K562 (cell line): ENCODE results near the gene RGS6. TPM values are rescaled to one million over a fixed set of nuclear protein-coding genes. Genes with fewer than 3 reads are reported as not detected.

Experiments used
- ATAC-seq: fragments of 200-7000 bp; cut with Tn5 transposase; 3 replicates; pipeline ENCODE4 v1.9.1; 2020; ENCODE audit warnings: moderate library complexity
- BruUV-seq: library from RNA; stranded (reverse); fragments of 400-500 nt; replicated peaks from 2 replicates; lab custom pipeline; 2021; lab: Mats Ljungman, UMichigan
- CTCF ChIA-PET: fragments of 300-600 bp; formaldehyde crosslinking; extraction: SDS; loops from one replicate; lab custom pipeline; 2021; ENCODE audit warnings: low intra/inter-chr PET ratio; lab: Yijun Ruan, JAX
- POLR2A ChIA-PET: fragments of 300-600, 350-650 bp; sonication (Branson Sonifier 250); formaldehyde crosslinking; extraction: SDS; loops from one replicate; lab custom pipeline; 2021; ENCODE audit warnings: antibody characterized with exemption, inconsistent platforms; lab: Yijun Ruan, JAX
- DNase-seq, 4 experiments: peaks; one replicate each; pipeline versions ENCODE4 v3.0.0 to v3.0.0-alpha.2; 2011 to 2018; ENCODE audit warnings: low spot score in 3 of 4, mixed read lengths in 3 of 4; ENCODE audit errors: extremely low read depth in 1 of 4
- FAIRE-seq: peaks from 2 replicates; lab custom pipeline; 2011; peaks lifted over from hg19 to GRCh38; lab: Jason Lieb, UNC
- H2AFZ ChIP-seq: 2 replicates; pipeline ENCODE4 v1.6.0; 2011; ENCODE audit warnings: low read depth, low read length, control low read depth, inconsistent platforms
- H3K27ac ChIP-seq: fragments of 200-600 bp; 3 replicates; pipeline ENCODE4 v1.8.0; 2011; ENCODE audit warnings: low read depth, mild to moderate bottlenecking, control low read depth, inconsistent platforms, low read length, moderate library complexity, mixed read lengths; ENCODE audit errors: extremely low read depth
- H3K27me3 ChIP-seq, 2 experiments: fragments of 300-600 bp in 1 of 2; 2 replicates in 1 of 2; 3 replicates in 1 of 2; pipeline versions ENCODE4 v1.6.0 to v1.8.0; 2011; ENCODE audit warnings: inconsistent platforms in 2 of 2, low read length in 2 of 2, mild to moderate bottlenecking in 1 of 2, mixed read lengths in 1 of 2, moderate library complexity in 1 of 2; ENCODE audit not compliant: control insufficient read depth in 2 of 2, insufficient read depth in 2 of 2
- H3K36me3 ChIP-seq: fragments of 300-600 bp; 3 replicates; pipeline ENCODE4 v1.8.0; 2011; ENCODE audit warnings: mild to moderate bottlenecking, low read length, inconsistent platforms; ENCODE audit not compliant: control insufficient read depth, insufficient read depth
- H3K4me1 ChIP-seq, 2 experiments: fragments of 200-600 bp in 1 of 2; replicated peaks in 1 of 2; 2 replicates in 1 of 2; 3 replicates in 1 of 2; pipeline versions ENCODE4 v1.5.1 to v1.8.0; 2011; ENCODE audit warnings: inconsistent platforms in 2 of 2, low read length in 2 of 2, mild to moderate bottlenecking in 1 of 2, mixed read lengths in 1 of 2, moderate library complexity in 1 of 2; ENCODE audit not compliant: control insufficient read depth in 2 of 2, insufficient read depth in 2 of 2
- H3K4me2 ChIP-seq: 2 replicates; pipeline ENCODE4 v1.6.1; 2011; ENCODE audit warnings: low read length, control low read depth, inconsistent platforms, mixed read lengths; ENCODE audit not compliant: insufficient read depth
- H3K4me3 ChIP-seq: fragments of 200-600 bp; sonication (generic), shearing (Covaris generic); 2 replicates; pipeline ENCODE4 v1.5.1; 2016; ENCODE audit warnings: control low read depth, inconsistent platforms
- H3K79me2 ChIP-seq: fragments of 200-600 bp; 3 replicates; pipeline ENCODE4 v1.8.0; 2011; ENCODE audit warnings: low read length, inconsistent platforms; ENCODE audit not compliant: control insufficient read depth, insufficient read depth
- H3K9ac ChIP-seq, 2 experiments: 2 replicates each; pipeline versions ENCODE4 v1.6.0 to v1.6.1; 2011; ENCODE audit warnings: low read depth in 2 of 2, low read length in 2 of 2, control low read depth in 1 of 2, inconsistent platforms in 1 of 2, mild to moderate bottlenecking in 1 of 2, mixed read lengths in 1 of 2; ENCODE audit not compliant: insufficient read depth in 1 of 2
- H3K9me1 ChIP-seq: one replicate; pipeline ENCODE4 v1.6.0; 2011; ENCODE audit warnings: inconsistent platforms, mild to moderate bottlenecking, low read length, moderate library complexity; ENCODE audit not compliant: control insufficient read depth, insufficient read depth
- H3K9me3 ChIP-seq: replicated peaks from 2 replicates; pipeline ENCODE4 v1.5.1; 2011; ENCODE audit warnings: low read depth, low read length, inconsistent platforms; ENCODE audit not compliant: control insufficient read depth, insufficient read depth
- H4K20me1 ChIP-seq: replicated peaks from 2 replicates; pipeline ENCODE4 v1.6.1; 2011; ENCODE audit warnings: low read length, inconsistent platforms, mixed read lengths; ENCODE audit not compliant: control insufficient read depth, insufficient read depth
- ATF3 ChIP-seq, 2 experiments: fragments of 450-650 bp in 1 of 2; sonication (generic) in 1 of 2; formaldehyde crosslinking in 1 of 2; IDR thresholded peaks in 1 of 2; conservative IDR thresholded peaks in 1 of 2; 2 replicates each; pipeline versions ENCODE4 v1.6.1 to v1.8.1; 2016 to 2023; ENCODE audit warnings: mild to moderate bottlenecking in 2 of 2, moderate library complexity in 2 of 2, inconsistent platforms in 1 of 2, missing genetic modification reagents in 1 of 2
- BRF1 ChIP-seq: IDR thresholded peaks from 3 replicates; pipeline ENCODE4 v1.6.1; 2011; ENCODE audit warnings: borderline replicate concordance, mild to moderate bottlenecking; ENCODE audit not compliant: insufficient read length; ENCODE audit errors: extremely low read depth
- CC2D1A ChIP-seq: fragments of 450-650 bp; IDR thresholded peaks from 2 replicates; pipeline ENCODE4 v1.6.1; 2017; ENCODE audit warnings: mild to moderate bottlenecking
- DPF2 ChIP-seq: fragments of 450-650 bp; IDR thresholded peaks from 2 replicates; pipeline ENCODE4 v1.6.1; 2016
- ETV1 ChIP-seq: fragments of 450-650 bp; conservative IDR thresholded peaks from 2 replicates; pipeline ENCODE4 v1.6.1; 2016; ENCODE audit warnings: missing genetic modification characterization, control low read depth, low read depth, missing compliant biosample characterization
- FOXK2 ChIP-seq, 2 experiments: fragments of 450-650 bp; IDR thresholded peaks in 1 of 2; conservative IDR thresholded peaks in 1 of 2; 2 replicates each; pipeline ENCODE4 v1.6.1; 2016; ENCODE audit warnings: low read depth in 2 of 2, mild to moderate bottlenecking in 1 of 2
- HDAC3 ChIP-seq: fragments of 450-650 bp; IDR thresholded peaks from 2 replicates; pipeline ENCODE4 v1.6.1; 2018; ENCODE audit warnings: borderline replicate concordance, mild to moderate bottlenecking, moderate library complexity; ENCODE audit not compliant: partially characterized antibody
- MECOM ChIP-seq: fragments of 250-450 bp; sonication (Bioruptor Pico); IDR thresholded peaks from 2 replicates; pipeline ENCODE4 v1.8.0; 2022; ENCODE audit warnings: inconsistent platforms
- NELFE ChIP-seq: IDR thresholded peaks from 2 replicates; pipeline ENCODE4 v1.6.1; 2011; ENCODE audit warnings: mild to moderate bottlenecking; ENCODE audit not compliant: insufficient read depth, insufficient read length
- NFIX ChIP-seq: fragments of 250-450 bp; sonication (Bioruptor Pico); IDR thresholded peaks from 2 replicates; pipeline ENCODE4 v1.4.0; 2020; ENCODE audit warnings: low read depth, mild to moderate bottlenecking, moderate library complexity
- POLR2A ChIP-seq: fragments of 450-650 bp; conservative IDR thresholded peaks from 2 replicates; pipeline ENCODE4 v1.6.1; 2016
- PPARD ChIP-seq: fragments of 250-450 bp; sonication (Bioruptor Pico); IDR thresholded peaks from 2 replicates; pipeline ENCODE4 v1.8.0; 2022; ENCODE audit warnings: inconsistent platforms, mild to moderate bottlenecking, moderate library complexity
- SMC3 ChIP-seq: conservative IDR thresholded peaks from 2 replicates; pipeline ENCODE4 v1.6.1; 2011; ENCODE audit warnings: low read depth, low read length, improper control_type of control experiment; ENCODE audit not compliant: insufficient read depth
- TAF1 ChIP-seq: IDR thresholded peaks from 2 replicates; pipeline ENCODE4 v1.6.1; 2011; ENCODE audit warnings: mild to moderate bottlenecking, low read length, moderate library complexity; ENCODE audit not compliant: insufficient read depth, control insufficient read depth, severe bottlenecking; ENCODE audit errors: extremely low read depth
- TRIM28 ChIP-seq: fragments of 450-650 bp; IDR thresholded peaks from 2 replicates; pipeline ENCODE4 v1.6.1; 2017
- ZNF124 ChIP-seq: sonication (generic); formaldehyde crosslinking; IDR thresholded peaks from 2 replicates; pipeline ENCODE4 v1.8.1; 2022; ENCODE audit warnings: missing genetic modification reagents
- ZNF668 ChIP-seq: fragments of 250-450 bp; sonication (Bioruptor Pico); IDR thresholded peaks from 2 replicates; pipeline ENCODE4 v1.8.0; 2022; ENCODE audit warnings: mild to moderate bottlenecking, inconsistent platforms
- ZNF695 ChIP-seq: fragments of 450-650 bp; formaldehyde crosslinking; IDR thresholded peaks from 2 replicates; pipeline ENCODE4 v1.4.0; 2020; ENCODE audit warnings: mild to moderate bottlenecking, moderate library complexity
- WGBS: fragments of 100-300 bp; shearing (Covaris generic); methylation state at CpG from one replicate; pipeline ENCODE4 v1.1.6; 2016; ENCODE audit warnings: low coverage, mixed read lengths; ENCODE audit not compliant: insufficient coverage; ENCODE audit errors: missing lambda C conversion rate; 5-methylcytosine and 5-hydroxymethylcytosine counted together
- in situ Hi-C: fragments of 300-500 bp; cut with MboI; formaldehyde crosslinking; loops from 4 replicates; pipeline ENCODE4 v1.15.0; 2018; ENCODE audit warnings: inconsistent platforms, mixed read lengths
- intact Hi-C: fragments of 100-400 bp; cut with micrococcal nuclease; formaldehyde crosslinking; loops from 2 replicates; pipeline ENCODE4 v1.14.2; 2022
- polyA plus RNA-seq, 8 experiments: library from polyadenylated mRNA; depleted of rRNA in 4 of 8; stranded (reverse) in 5 of 8; unstranded in 3 of 8; fragments of >200 nt; fragmentation: Nextera tagmentation in 2 of 8; fragmentation: Illumina TruSeq in 1 of 8; extraction: Ambion mirVana in 2 of 8; extraction: Trizol in 1 of 8; gene quantifications; 2 replicates each; pipeline versions ENCODE4 v1.2.1 to v1.2.3, GENCODE V29; 2011 to 2014; ENCODE audit warnings: inconsistent platforms in 1 of 8, missing spikeins in 1 of 8
- total RNA-seq, 7 experiments: library from RNA; depleted of rRNA in 6 of 7; stranded (reverse); fragments of >200 nt in 6 of 7; fragmentation: Illumina TruSeq in 2 of 7; extraction: Trizol in 2 of 7; gene quantifications; 2 replicates each; pipeline versions ENCODE4 v1.2.1 to v1.2.3, GENCODE V29; 2011 to 2021; ENCODE audit warnings: low replicate concordance in 1 of 7
- TF ChIP-seq, protein P1 (sequence below): fragments of 450-650 bp; IDR thresholded peaks from 2 replicates; pipeline ENCODE4 v1.6.1; 2016; ENCODE audit warnings: missing biosample characterization, missing genetic modification characterization
- TF ChIP-seq, protein P2 (sequence below): fragments of 250-450 bp; sonication (Bioruptor Pico); IDR thresholded peaks from 2 replicates; pipeline ENCODE4 v1.4.0; 2020; ENCODE audit warnings: borderline replicate concordance

The RGS6 gene
- total and polyA plus RNA-seq, 9 of the 15 experiments (the other 6 are each of a cell fraction or from before 2014, with no cell fraction given) = not detected

DNA sequence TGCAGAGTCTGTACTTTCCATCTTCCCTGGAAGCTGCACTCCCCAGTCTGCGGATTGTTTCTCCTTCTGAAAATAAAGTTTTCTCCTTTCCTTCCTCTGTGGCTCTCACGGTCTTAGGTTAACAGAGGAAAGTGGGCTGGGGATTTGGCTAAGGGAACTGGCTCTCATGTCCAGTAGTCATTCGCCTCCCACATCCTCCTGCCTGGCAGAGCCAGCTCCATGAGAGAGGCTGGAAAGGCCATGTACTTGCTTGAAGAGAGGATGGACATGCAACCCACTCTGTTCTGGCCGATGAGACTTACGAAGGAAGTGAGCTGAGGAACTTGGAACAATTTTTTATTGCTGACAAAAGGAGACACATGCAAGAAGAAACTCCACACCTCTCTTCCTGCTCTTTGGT lies 18.9 kb upstream of the RGS6 start (continued):
- TF ChIP-seq, protein P1, sequence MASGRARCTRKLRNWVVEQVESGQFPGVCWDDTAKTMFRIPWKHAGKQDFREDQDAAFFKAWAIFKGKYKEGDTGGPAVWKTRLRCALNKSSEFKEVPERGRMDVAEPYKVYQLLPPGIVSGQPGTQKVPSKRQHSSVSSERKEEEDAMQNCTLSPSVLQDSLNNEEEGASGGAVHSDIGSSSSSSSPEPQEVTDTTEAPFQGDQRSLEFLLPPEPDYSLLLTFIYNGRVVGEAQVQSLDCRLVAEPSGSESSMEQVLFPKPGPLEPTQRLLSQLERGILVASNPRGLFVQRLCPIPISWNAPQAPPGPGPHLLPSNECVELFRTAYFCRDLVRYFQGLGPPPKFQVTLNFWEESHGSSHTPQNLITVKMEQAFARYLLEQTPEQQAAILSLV (tag) = no peak
- no peak for TF ChIP-seq SMC3
- TF ChIP-seq, protein P2, sequence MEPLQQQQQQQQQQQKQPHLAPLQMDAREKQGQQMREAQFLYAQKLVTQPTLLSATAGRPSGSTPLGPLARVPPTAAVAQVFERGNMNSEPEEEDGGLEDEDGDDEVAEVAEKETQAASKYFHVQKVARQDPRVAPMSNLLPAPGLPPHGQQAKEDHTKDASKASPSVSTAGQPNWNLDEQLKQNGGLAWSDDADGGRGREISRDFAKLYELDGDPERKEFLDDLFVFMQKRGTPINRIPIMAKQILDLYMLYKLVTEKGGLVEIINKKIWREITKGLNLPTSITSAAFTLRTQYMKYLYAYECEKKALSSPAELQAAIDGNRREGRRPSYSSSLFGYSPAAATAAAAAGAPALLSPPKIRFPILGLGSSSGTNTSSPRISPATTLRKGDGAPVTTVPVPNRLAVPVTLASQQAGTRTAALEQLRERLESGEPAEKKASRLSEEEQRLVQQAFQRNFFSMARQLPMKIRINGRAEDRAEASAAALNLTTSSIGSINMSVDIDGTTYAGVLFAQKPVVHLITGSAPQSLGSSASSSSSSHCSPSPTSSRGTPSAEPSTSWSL (CRISPR knock-in tag) = no peak

- H3K79me2 ChIP-seq = no peaks in the 10 kb centered on the region
- 6% methylated on average over 3 of the region's 3 CpGs for WGBS
- CTCF ChIA-PET = no interaction called here
Measured at GRCh38 chr14:71918955-71919354, 13.3 kb upstream of the RGS6 start.

More at GRCh38 chr14:71918955-71919354, 13.3 kb upstream of the RGS6 start:
- intact Hi-C loops (no loop called here), in situ Hi-C loops (no loop called here)
- DNase-seq (no peak), FAIRE-seq (no peak), ATAC-seq (no peak)
- no peak overlapping the region for H3K4me3 ChIP-seq
- TF ChIP-seq HDAC3 = no peak
- no peak for TF ChIP-seq PPARD
- no peak for TF ChIP-seq POLR2A
- TF ChIP-seq NFIX (CRISPR knock-in tag) = no peak
- no peak for TF ChIP-seq BRF1
- no peak for TF ChIP-seq DPF2
- TF ChIP-seq ETV1 (tag) = no peak
- TF ChIP-seq TAF1 = no peak
- no peak for TF ChIP-seq ZNF124 (CRISPR knock-in tag)
- TF ChIP-seq TRIM28 = no peak
- no peak for TF ChIP-seq MECOM (CRISPR knock-in tag)
- TF ChIP-seq ZNF668 = no peak
- TF ChIP-seq FOXK2 (conservative IDR thresholded peaks at IDR 0.05 in 1 of 2, IDR thresholded peaks at IDR 0.05 in 1 of 2; ENCODE audit: low read depth in 2 of 2) = no peak
- no peak for TF ChIP-seq ZNF695
- no peak for TF ChIP-seq NELFE
- no peak for TF ChIP-seq ATF3 (IDR thresholded peaks at IDR 0.05)
- TF ChIP-seq ATF3 (CRISPR knock-in tag; conservative IDR thresholded peaks at IDR 0.05) = no peak
- no peak for TF ChIP-seq CC2D1A
- no peak overlapping the region for H2AFZ ChIP-seq
- no peak overlapping the region for H3K4me2 ChIP-seq
- H3K4me1 ChIP-seq = no peaks in the 10 kb centered on the region
- no peaks in the 10 kb centered on the region for H3K27me3 ChIP-seq
- no peak overlapping the region for H3K27ac ChIP-seq
- BruUV-seq = no TSS peak
- H3K9me3 ChIP-seq = no peaks in the 10 kb centered on the region
- H3K36me3 ChIP-seq = no peaks in the 10 kb centered on the region
- POLR2A ChIA-PET = no interaction called here
- H3K9ac ChIP-seq = no peak overlapping the region
- no peaks in the 10 kb centered on the region for H4K20me1 ChIP-seq
- H3K9me1 ChIP-seq = no peaks in the 10 kb centered on the region
